K562 (cell line): ENCODE measurements around the gene MLLT3. TPM values are rescaled to one million over a fixed set of nuclear protein-coding genes. Genes with fewer than 3 reads are reported as not detected.

Experiments used
- ATAC-seq: fragments of 200-7000 bp; cut with Tn5 transposase; 3 replicates; pipeline ENCODE4 v1.9.1; 2020; ENCODE audit warnings: moderate library complexity
- BruUV-seq: library from RNA; stranded (reverse); fragments of 400-500 nt; replicated peaks from 2 replicates; lab custom pipeline; 2021; lab: Mats Ljungman, UMichigan
- CTCF ChIA-PET: fragments of 300-600 bp; formaldehyde crosslinking; extraction: SDS; loops from one replicate; lab custom pipeline; 2021; ENCODE audit warnings: low intra/inter-chr PET ratio; lab: Yijun Ruan, JAX
- POLR2A ChIA-PET: fragments of 300-600, 350-650 bp; sonication (Branson Sonifier 250); formaldehyde crosslinking; extraction: SDS; loops from one replicate; lab custom pipeline; 2021; ENCODE audit warnings: antibody characterized with exemption, inconsistent platforms; lab: Yijun Ruan, JAX
- DNase-seq, 4 experiments: peaks; one replicate each; pipeline versions ENCODE4 v3.0.0 to v3.0.0-alpha.2; 2011 to 2018; ENCODE audit warnings: low spot score in 3 of 4, mixed read lengths in 3 of 4; ENCODE audit errors: extremely low read depth in 1 of 4
- FAIRE-seq: peaks from 2 replicates; lab custom pipeline; 2011; peaks lifted over from hg19 to GRCh38; lab: Jason Lieb, UNC
- H2AFZ ChIP-seq: 2 replicates; pipeline ENCODE4 v1.6.0; 2011; ENCODE audit warnings: low read depth, low read length, control low read depth, inconsistent platforms
- H3K27ac ChIP-seq: fragments of 200-600 bp; 3 replicates; pipeline ENCODE4 v1.8.0; 2011; ENCODE audit warnings: low read depth, mild to moderate bottlenecking, control low read depth, inconsistent platforms, low read length, moderate library complexity, mixed read lengths; ENCODE audit errors: extremely low read depth
- H3K27me3 ChIP-seq, 2 experiments: fragments of 300-600 bp in 1 of 2; 2 replicates in 1 of 2; 3 replicates in 1 of 2; pipeline versions ENCODE4 v1.6.0 to v1.8.0; 2011; ENCODE audit warnings: inconsistent platforms in 2 of 2, low read length in 2 of 2, mild to moderate bottlenecking in 1 of 2, mixed read lengths in 1 of 2, moderate library complexity in 1 of 2; ENCODE audit not compliant: control insufficient read depth in 2 of 2, insufficient read depth in 2 of 2
- H3K36me3 ChIP-seq: fragments of 300-600 bp; 3 replicates; pipeline ENCODE4 v1.8.0; 2011; ENCODE audit warnings: mild to moderate bottlenecking, low read length, inconsistent platforms; ENCODE audit not compliant: control insufficient read depth, insufficient read depth
- H3K4me1 ChIP-seq, 2 experiments: fragments of 200-600 bp in 1 of 2; replicated peaks in 1 of 2; 2 replicates in 1 of 2; 3 replicates in 1 of 2; pipeline versions ENCODE4 v1.5.1 to v1.8.0; 2011; ENCODE audit warnings: inconsistent platforms in 2 of 2, low read length in 2 of 2, mild to moderate bottlenecking in 1 of 2, mixed read lengths in 1 of 2, moderate library complexity in 1 of 2; ENCODE audit not compliant: control insufficient read depth in 2 of 2, insufficient read depth in 2 of 2
- H3K4me2 ChIP-seq: 2 replicates; pipeline ENCODE4 v1.6.1; 2011; ENCODE audit warnings: low read length, control low read depth, inconsistent platforms, mixed read lengths; ENCODE audit not compliant: insufficient read depth
- H3K4me3 ChIP-seq: fragments of 200-600 bp; sonication (generic), shearing (Covaris generic); 2 replicates; pipeline ENCODE4 v1.5.1; 2016; ENCODE audit warnings: control low read depth, inconsistent platforms
- H3K79me2 ChIP-seq: fragments of 200-600 bp; 3 replicates; pipeline ENCODE4 v1.8.0; 2011; ENCODE audit warnings: low read length, inconsistent platforms; ENCODE audit not compliant: control insufficient read depth, insufficient read depth
- H3K9ac ChIP-seq, 2 experiments: 2 replicates each; pipeline versions ENCODE4 v1.6.0 to v1.6.1; 2011; ENCODE audit warnings: low read depth in 2 of 2, low read length in 2 of 2, control low read depth in 1 of 2, inconsistent platforms in 1 of 2, mild to moderate bottlenecking in 1 of 2, mixed read lengths in 1 of 2; ENCODE audit not compliant: insufficient read depth in 1 of 2
- H3K9me1 ChIP-seq: one replicate; pipeline ENCODE4 v1.6.0; 2011; ENCODE audit warnings: inconsistent platforms, mild to moderate bottlenecking, low read length, moderate library complexity; ENCODE audit not compliant: control insufficient read depth, insufficient read depth
- H3K9me3 ChIP-seq: replicated peaks from 2 replicates; pipeline ENCODE4 v1.5.1; 2011; ENCODE audit warnings: low read depth, low read length, inconsistent platforms; ENCODE audit not compliant: control insufficient read depth, insufficient read depth
- H4K20me1 ChIP-seq: replicated peaks from 2 replicates; pipeline ENCODE4 v1.6.1; 2011; ENCODE audit warnings: low read length, inconsistent platforms, mixed read lengths; ENCODE audit not compliant: control insufficient read depth, insufficient read depth
- ATF7 ChIP-seq: fragments of 450-650 bp; IDR thresholded peaks from 2 replicates; pipeline ENCODE4 v1.7.1; 2014; ENCODE audit warnings: mild to moderate bottlenecking, moderate library complexity
- CREB1 ChIP-seq, 2 experiments: sonication (generic) in 1 of 2; formaldehyde crosslinking in 1 of 2; IDR thresholded peaks; 2 replicates each; pipeline versions ENCODE4 v1.6.1 to v1.8.0; 2012 to 2022; ENCODE audit warnings: inconsistent platforms in 1 of 2, mild to moderate bottlenecking in 1 of 2, missing genetic modification reagents in 1 of 2, moderate library complexity in 1 of 2
- SNRNP70 ChIP-seq: fragments of 200-400 bp; formaldehyde crosslinking; optimal IDR thresholded peaks from 2 replicates; pipeline ENCODE3; 2017; ENCODE audit warnings: low read depth, low read length
- THAP7 ChIP-seq: fragments of 250-450 bp; sonication (Bioruptor Pico); IDR thresholded peaks from 2 replicates; pipeline ENCODE4 v1.5.0; 2021
- ZFP91 ChIP-seq: sonication (generic); formaldehyde crosslinking; IDR thresholded peaks from 2 replicates; pipeline ENCODE4 v1.8.0; 2022; ENCODE audit warnings: mild to moderate bottlenecking, missing genetic modification reagents
- ZNF174 ChIP-seq: fragments of 250-450 bp; sonication (Bioruptor Pico); IDR thresholded peaks from 2 replicates; pipeline ENCODE4 v1.4.0; 2020; ENCODE audit warnings: mild to moderate bottlenecking
- WGBS: fragments of 100-300 bp; shearing (Covaris generic); methylation state at CpG from one replicate; pipeline ENCODE4 v1.1.6; 2016; ENCODE audit warnings: low coverage, mixed read lengths; ENCODE audit not compliant: insufficient coverage; ENCODE audit errors: missing lambda C conversion rate; 5-methylcytosine and 5-hydroxymethylcytosine counted together
- in situ Hi-C: fragments of 300-500 bp; cut with MboI; formaldehyde crosslinking; loops from 4 replicates; pipeline ENCODE4 v1.15.0; 2018; ENCODE audit warnings: inconsistent platforms, mixed read lengths
- intact Hi-C: fragments of 100-400 bp; cut with micrococcal nuclease; formaldehyde crosslinking; loops from 2 replicates; pipeline ENCODE4 v1.14.2; 2022
- polyA plus RNA-seq, 8 experiments: library from polyadenylated mRNA; depleted of rRNA in 4 of 8; stranded (reverse) in 5 of 8; unstranded in 3 of 8; fragments of >200 nt; fragmentation: Nextera tagmentation in 2 of 8; fragmentation: Illumina TruSeq in 1 of 8; extraction: Ambion mirVana in 2 of 8; extraction: Trizol in 1 of 8; gene quantifications; 2 replicates each; pipeline versions ENCODE4 v1.2.1 to v1.2.3, GENCODE V29; 2011 to 2014; ENCODE audit warnings: inconsistent platforms in 1 of 8, missing spikeins in 1 of 8
- total RNA-seq, 7 experiments: library from RNA; depleted of rRNA in 6 of 7; stranded (reverse); fragments of >200 nt in 6 of 7; fragmentation: Illumina TruSeq in 2 of 7; extraction: Trizol in 2 of 7; gene quantifications; 2 replicates each; pipeline versions ENCODE4 v1.2.1 to v1.2.3, GENCODE V29; 2011 to 2021; ENCODE audit warnings: low replicate concordance in 1 of 7
- TF ChIP-seq, protein P1 (sequence below): sonication (generic); formaldehyde crosslinking; IDR thresholded peaks from 2 replicates; pipeline ENCODE4 v1.8.0; 2022; ENCODE audit warnings: mild to moderate bottlenecking, missing genetic modification reagents

The MLLT3 gene
- total and polyA plus RNA-seq, 9 of the 15 experiments (the other 6 are each of a cell fraction or from before 2014, with no cell fraction given) = 0.07 to 0.42 (median 0.22) TPM; not detected in 4

GRCh38 chr9:20569525-20569924 is 52.8 kb downstream of the MLLT3 start:
- FAIRE-seq = no peak
- Histone ChIP-seq H2AFZ (no peak overlapping the region), H3K9me3 (no peaks in the 10 kb centered on the region), H3K9ac (no peak overlapping the region), H3K27ac (no peak overlapping the region), H3K4me1 (no peaks in the 10 kb centered on the region), H3K9me1 (no peaks in the 10 kb centered on the region)
- intact Hi-C loops = no loop called here
- TF ChIP-seq ATF7 (no peak), THAP7 (no peak), ZNF174 (CRISPR knock-in tag) (no peak), SNRNP70 (no peak), CREB1 (IDR thresholded peaks at IDR 0.05) (no peak), CREB1 (CRISPR knock-in tag; IDR thresholded peaks at IDR 0.05) (no peak)
- TF ChIP-seq, all 486 proteins: peak for 0
- no peak for DNase-seq
- Histone ChIP-seq H4K20me1 (no peaks in the 10 kb centered on the region), H3K27me3 (no peaks in the 10 kb centered on the region), H3K4me2 (no peak overlapping the region), H3K79me2 (no peaks in the 10 kb centered on the region), H3K36me3 (no peaks in the 10 kb centered on the region), H3K4me3 (no peak overlapping the region)
- in situ Hi-C loops = no loop called here
- no TSS peak for BruUV-seq
- 0% methylated on average over 5 of the region's 5 CpGs for WGBS
- ATAC-seq = no peak
- CTCF ChIA-PET = no interaction called here
- POLR2A ChIA-PET = no interaction called here

- Histone ChIP-seq H3K9me1 (no peaks in the 10 kb centered on the region), H4K20me1 (no peaks in the 10 kb centered on the region), H3K27ac (no peak overlapping the region), H3K4me1 (no peaks in the 10 kb centered on the region), H3K9ac (no peak overlapping the region), H2AFZ (no peak overlapping the region), H3K4me2 (no peak overlapping the region), H3K36me3 (no peaks in the 10 kb centered on the region), H3K4me3 (no peak overlapping the region), H3K27me3 (no peaks in the 10 kb centered on the region), H3K9me3 (no peaks in the 10 kb centered on the region), H3K79me2 (no peaks in the 10 kb centered on the region)
- FAIRE-seq = no peak
- intact Hi-C loops = no loop called here
- ATAC-seq = no peak
- POLR2A ChIA-PET = no interaction called here
- in situ Hi-C loops = no loop called here
- CTCF ChIA-PET = no interaction called here
- BruUV-seq = no TSS peak
- DNase-seq = no peak
- TF ChIP-seq, protein P1, sequence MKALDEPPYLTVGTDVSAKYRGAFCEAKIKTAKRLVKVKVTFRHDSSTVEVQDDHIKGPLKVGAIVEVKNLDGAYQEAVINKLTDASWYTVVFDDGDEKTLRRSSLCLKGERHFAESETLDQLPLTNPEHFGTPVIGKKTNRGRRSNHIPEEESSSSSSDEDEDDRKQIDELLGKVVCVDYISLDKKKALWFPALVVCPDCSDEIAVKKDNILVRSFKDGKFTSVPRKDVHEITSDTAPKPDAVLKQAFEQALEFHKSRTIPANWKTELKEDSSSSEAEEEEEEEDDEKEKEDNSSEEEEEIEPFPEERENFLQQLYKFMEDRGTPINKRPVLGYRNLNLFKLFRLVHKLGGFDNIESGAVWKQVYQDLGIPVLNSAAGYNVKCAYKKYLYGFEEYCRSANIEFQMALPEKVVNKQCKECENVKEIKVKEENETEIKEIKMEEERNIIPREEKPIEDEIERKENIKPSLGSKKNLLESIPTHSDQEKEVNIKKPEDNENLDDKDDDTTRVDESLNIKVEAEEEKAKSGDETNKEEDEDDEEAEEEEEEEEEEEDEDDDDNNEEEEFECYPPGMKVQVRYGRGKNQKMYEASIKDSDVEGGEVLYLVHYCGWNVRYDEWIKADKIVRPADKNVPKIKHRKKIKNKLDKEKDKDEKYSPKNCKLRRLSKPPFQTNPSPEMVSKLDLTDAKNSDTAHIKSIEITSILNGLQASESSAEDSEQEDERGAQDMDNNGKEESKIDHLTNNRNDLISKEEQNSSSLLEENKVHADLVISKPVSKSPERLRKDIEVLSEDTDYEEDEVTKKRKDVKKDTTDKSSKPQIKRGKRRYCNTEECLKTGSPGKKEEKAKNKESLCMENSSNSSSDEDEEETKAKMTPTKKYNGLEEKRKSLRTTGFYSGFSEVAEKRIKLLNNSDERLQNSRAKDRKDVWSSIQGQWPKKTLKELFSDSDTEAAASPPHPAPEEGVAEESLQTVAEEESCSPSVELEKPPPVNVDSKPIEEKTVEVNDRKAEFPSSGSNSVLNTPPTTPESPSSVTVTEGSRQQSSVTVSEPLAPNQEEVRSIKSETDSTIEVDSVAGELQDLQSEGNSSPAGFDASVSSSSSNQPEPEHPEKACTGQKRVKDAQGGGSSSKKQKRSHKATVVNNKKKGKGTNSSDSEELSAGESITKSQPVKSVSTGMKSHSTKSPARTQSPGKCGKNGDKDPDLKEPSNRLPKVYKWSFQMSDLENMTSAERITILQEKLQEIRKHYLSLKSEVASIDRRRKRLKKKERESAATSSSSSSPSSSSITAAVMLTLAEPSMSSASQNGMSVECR (CRISPR knock-in tag) = no peak
- TF ChIP-seq ZFP91 (CRISPR knock-in tag) = no peak
Measured at GRCh38 chr9:20568400-20568799, 53.9 kb downstream of the MLLT3 start.
